ENCODE data around the gene SPINK6. TPM values are rescaled to one million over a fixed set of nuclear protein-coding genes. Genes with fewer than 3 reads are reported as not detected.

SPINK6 gene, protein sequence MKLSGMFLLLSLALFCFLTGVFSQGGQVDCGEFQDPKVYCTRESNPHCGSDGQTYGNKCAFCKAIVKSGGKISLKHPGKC
- total RNA-seq (2014; rRNA removed; shearing (Covaris generic)) = not detected in 2 replicates

DNA sequence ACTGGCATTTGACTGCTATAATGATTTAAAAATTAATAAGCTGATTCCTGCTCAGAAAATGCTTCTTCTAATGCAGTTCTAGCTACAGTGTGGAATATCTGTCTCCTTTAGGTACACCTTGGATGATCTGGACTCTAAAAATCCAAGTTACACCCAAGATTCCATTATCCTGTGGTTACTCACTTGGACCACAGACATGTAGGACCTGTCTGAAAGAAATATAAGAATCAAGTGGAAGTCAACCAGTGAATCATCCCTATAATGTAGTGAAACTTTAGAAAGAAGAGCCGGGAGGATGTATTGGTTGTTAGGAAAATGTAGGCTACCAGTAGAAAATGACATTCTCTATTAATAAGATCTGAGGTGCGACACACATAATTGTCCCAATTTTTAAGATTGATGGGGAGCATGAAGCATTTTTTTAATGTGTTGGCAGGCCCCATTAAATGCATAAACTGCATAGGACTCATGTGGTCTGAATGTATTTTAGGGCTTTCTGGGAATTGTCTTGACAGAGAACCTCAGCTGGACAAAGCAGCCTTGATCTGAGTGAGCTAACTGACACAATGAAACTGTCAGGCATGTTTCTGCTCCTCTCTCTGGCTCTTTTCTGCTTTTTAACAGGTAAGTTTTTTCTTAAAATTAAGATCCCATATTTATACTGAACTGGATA, at the start of gene SPINK6:
TSS of gene SPINK6 (plus strand) at position 512 of the 673 bp plus-strand sequence. CDS start at position 567, 55 bp downstream.
- in situ Hi-C loops (cut with HindIII; ENCODE audit: low sequenced_read_pairs) = no loop called here
- no peak for DNase-seq (ENCODE audit: low spot score)

DNA sequence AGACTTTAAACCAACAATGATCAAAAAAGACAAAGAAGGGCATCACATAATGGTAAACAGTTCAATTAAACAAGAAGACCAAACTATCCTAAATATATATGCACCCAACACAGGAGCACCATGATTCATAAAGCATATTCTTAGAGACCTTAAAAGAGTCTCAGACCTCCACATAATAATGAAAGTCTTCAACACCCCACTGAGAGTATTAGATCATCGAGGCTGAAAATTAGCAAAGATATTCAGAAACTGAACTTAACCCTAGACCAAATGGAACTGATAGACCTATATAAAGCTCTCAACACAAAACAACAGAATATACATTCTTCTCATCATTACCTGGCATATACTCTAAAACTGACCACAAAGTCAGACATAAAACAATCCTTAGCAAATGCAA, 46.2 kb upstream of the SPINK6 start:
- in situ Hi-C loops (cut with HindIII; ENCODE audit: low sequenced_read_pairs) = no loop called here

DNA sequence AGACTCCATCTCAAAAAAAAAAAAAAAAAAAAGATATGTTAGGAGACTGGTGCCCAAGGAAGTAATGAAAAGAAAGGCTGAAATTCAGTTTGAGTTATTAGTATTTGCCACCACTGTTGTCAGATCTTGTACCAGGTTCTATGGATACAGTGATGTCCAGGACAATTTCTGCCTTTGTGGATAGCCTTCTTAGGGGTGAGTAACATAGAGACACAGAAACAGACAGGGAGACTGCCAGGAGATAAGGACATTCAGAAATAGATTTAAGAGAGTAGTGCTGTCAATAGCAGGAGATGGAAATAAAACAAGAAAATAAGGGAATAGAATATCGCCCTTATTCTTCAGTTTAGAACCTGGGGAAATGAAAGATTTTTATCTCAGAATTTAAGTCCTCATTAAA, 40.8 kb upstream of the SPINK6 start:
- no peak for DNase-seq (ENCODE audit: low spot score)
- in situ Hi-C loops (cut with HindIII; ENCODE audit: low sequenced_read_pairs) = no loop called here

More for the DNA sequence above, 46.2 kb upstream of the SPINK6 start:
- DNase-seq (ENCODE audit: low spot score) = no peak

DNA sequence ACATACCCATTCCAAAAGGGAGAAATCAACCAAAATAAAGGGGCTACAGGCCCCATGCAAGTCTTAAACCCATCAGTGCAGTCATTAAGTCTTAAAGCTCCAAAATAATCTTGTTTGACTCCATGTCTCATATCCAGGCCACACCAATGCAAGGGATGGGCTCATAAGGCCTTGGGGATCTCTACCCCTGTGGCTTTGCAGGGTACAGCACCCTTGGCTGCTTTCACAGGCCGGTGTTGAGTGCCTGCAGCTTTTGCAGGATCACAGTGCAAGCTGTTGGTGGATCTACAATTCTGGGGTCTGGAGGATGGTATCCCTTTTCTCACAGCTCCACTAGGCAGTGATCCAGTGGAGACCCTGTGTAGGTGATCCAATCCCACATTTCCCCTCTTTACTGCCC, 39.5 kb upstream of the SPINK6 start:
- in situ Hi-C loops (cut with HindIII; ENCODE audit: low sequenced_read_pairs) = no loop called here
- DNase-seq (ENCODE audit: low spot score) = no peak

GRCh38 chr5:148166550-148167283, 36.1 kb upstream of the SPINK6 start:
- DNase-seq (ENCODE audit: low spot score) = no peak
- in situ Hi-C loops (cut with HindIII; ENCODE audit: low sequenced_read_pairs) = no loop called here

GRCh38 chr5:148168246-148168645, 34.6 kb upstream of the SPINK6 start, which contains the start of gene SPINK14:
TSS of gene SPINK14 (plus strand) at chr5:148168546. CDS start at chr5:148169733, 1,187 bp downstream.
- in situ Hi-C loops (cut with HindIII; ENCODE audit: low sequenced_read_pairs) = no loop called here

DNA sequence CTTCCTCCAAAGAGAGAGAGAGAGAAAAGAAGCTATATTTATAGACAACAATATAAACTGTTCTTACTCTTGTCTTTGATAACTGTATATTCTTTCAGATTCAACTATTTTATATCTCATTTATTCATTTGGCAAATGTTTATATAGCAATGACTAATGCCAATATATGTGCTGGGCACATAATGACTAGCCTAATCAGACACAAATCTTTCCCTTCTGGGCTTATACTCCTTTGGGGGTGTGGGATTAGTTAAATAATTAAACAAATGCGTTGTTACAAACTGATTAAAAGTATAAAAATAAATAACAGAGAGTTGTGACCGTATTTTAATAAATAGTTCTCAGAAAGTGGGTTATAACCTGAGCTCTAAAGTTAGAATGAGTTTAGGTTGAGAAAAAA, 30.5 kb upstream of the SPINK6 start:
- no peak for DNase-seq (ENCODE audit: low spot score)
- in situ Hi-C loops (cut with HindIII; ENCODE audit: low sequenced_read_pairs) = no loop called here

More at GRCh38 chr5:148168246-148168645, 34.6 kb upstream of the SPINK6 start, which contains the start of gene SPINK14:
- DNase-seq (ENCODE audit: low spot score) = no peak

DNA sequence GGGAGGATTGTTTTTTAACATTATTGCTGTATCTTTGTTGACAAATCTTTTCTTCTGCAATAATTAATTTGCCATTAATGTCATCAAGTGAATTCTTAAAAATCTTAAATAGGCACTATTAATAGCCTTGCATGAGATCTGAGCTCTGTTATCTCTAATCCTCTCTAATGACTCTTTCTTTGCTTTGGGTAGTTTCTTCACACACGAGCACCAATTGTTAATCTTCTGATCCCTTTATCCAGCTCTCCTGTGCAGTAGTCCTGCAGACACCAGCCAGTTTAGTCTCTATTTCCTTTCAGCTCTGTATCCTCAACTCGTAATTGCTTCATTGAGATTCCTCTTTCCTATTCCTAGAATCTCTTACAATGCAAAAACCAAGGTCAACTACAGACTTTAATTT, 26.4 kb upstream of the SPINK6 start:
- DNase-seq (ENCODE audit: low spot score) = no peak
- in situ Hi-C loops (cut with HindIII; ENCODE audit: low sequenced_read_pairs) = no loop called here

- in situ Hi-C loops (cut with HindIII; ENCODE audit: low sequenced_read_pairs) = no loop called here
- no peak for DNase-seq (ENCODE audit: low spot score)
Observed at GRCh38 chr5:148177207-148177606, 25.6 kb upstream of the SPINK6 start.

DNA sequence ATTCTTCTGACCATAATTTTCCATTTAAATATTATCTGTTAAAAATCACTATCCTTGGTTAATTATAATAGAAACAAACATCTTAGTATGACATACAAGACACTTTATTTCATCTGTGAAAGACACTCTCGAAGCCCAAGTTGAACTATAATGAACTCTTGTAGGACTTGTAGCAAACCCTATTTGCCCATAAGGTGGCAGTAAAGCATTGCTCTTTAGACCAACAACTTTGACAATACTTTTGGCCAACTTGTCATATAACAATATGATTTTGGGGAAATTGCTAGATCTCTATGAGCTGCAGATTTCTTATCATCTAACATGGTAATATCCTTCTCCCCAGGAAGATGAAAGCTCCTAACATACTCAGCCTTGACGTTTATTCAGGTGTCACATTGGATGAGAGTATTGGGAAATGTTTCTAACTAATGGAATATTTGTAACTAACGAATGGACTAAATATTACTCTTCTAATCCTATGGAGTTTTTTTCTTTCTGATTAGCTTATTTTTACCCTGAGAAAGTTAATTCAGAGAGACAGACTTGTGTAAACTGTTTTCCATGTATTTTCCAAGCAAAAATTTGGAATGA, 23.5 kb upstream of the SPINK6 start:
- peak; percentile 52 for DNase-seq (ENCODE audit: low spot score)

GRCh38 chr5:148186248-148187003, 16.4 kb upstream of the SPINK6 start:
- no peak for DNase-seq (ENCODE audit: low spot score)
- in situ Hi-C loops (cut with HindIII; ENCODE audit: low sequenced_read_pairs) = no loop called here

More for the DNA sequence above, 23.5 kb upstream of the SPINK6 start:
- in situ Hi-C loops (cut with HindIII; ENCODE audit: low sequenced_read_pairs) = no loop called here

DNA sequence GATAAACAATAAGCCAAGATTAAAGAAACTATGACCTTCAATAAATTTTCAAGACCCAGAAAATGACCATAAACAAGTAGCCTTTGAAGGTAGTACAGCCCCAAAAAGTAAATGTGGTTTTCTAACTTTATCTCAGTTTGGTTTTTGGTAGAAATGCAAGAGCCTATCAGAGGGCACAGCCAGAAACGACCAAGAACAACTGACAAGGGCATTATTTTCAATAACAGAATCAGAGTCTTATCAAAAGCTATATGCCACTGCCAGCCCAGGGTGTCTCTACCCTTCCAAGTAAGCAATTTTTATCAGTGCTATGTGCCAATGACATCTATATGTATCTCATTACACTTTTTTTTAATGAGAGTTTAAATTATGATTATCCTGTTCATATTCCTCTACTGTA, 11.8 kb upstream of the SPINK6 start:
- no peak for DNase-seq (ENCODE audit: low spot score)
- in situ Hi-C loops (cut with HindIII; ENCODE audit: low sequenced_read_pairs) = no loop called here

DNA sequence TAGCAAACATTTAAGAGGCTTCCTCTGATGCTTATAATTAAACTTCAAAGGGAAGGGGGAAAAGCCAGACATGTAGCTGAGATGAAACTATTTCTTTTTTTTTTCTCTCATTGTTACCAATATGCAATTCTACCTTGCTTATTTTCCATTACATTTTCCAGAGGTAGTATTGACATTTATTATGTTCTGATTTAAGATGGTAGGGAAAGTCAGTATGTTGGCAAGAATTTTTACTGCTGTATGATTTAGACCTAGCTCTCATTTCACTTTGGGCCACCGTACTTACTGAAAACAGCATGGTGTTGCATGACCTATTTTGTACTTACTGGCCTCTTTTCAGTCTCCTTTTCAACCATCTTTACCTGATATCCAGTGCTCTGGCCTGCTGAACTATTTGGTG, 9.6 kb upstream of the SPINK6 start:
- DNase-seq (ENCODE audit: low spot score) = no peak
- in situ Hi-C loops (cut with HindIII; ENCODE audit: low sequenced_read_pairs) = no loop called here

DNA sequence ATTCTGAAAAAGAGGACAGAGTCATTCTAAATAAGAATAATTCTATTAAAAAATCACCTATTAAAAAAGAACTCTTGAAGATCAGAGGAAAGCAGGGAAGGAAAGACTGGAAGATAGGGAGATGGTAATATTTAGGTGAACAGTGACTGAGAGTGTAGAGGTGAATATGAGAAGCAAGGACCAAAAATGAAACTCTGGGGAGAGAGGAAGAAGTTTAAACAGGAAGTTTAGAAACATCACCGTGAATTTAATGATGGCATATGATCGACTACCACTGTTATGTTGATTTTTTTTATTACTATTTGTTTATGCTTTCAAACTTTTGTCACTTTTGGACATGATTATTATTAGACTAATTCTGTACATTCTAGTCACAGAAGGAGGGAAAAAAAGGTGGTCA, 1.7 kb upstream of the SPINK6 start:
- DNase-seq (ENCODE audit: low spot score) = no peak
- in situ Hi-C loops (cut with HindIII; ENCODE audit: low sequenced_read_pairs) = no loop called here

DNA sequence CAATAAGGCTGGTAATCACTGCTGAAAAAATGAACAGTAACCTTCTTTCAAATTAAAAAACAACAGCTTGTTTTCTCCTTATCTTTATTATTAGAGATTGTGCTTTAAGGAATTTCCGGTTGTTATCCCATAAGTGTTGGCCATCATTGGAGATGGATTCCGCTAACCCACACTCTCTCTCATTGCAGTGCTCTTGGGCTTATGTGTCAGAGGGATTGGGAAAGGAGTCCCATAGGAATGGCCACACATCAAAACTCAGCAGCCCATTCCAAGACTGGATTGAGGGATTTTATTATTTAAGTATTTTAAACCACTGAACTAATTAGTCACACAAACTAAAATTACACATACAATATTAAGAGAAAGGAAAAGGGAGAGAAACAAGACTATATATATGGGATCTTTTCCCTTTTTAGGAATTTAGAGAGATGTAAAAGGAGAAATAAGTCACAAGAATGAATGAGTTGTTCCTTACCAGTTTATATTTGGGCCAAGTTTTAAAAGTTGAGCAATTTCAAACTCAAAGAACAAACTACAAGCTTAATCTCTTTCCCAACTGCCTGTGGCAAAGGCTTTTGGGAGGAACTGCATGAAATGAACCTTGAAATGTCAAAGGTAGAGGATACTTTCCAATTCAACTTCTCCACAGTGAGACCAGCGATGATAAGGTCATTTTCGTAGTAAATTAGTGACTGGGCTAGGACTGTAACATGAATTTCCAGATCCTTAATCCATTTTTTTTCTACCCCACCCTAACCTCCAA, 2.4 kb downstream of the SPINK6 start:
- in situ Hi-C loops (cut with HindIII; ENCODE audit: low sequenced_read_pairs) = no loop called here
- no peak for DNase-seq (ENCODE audit: low spot score)

DNA sequence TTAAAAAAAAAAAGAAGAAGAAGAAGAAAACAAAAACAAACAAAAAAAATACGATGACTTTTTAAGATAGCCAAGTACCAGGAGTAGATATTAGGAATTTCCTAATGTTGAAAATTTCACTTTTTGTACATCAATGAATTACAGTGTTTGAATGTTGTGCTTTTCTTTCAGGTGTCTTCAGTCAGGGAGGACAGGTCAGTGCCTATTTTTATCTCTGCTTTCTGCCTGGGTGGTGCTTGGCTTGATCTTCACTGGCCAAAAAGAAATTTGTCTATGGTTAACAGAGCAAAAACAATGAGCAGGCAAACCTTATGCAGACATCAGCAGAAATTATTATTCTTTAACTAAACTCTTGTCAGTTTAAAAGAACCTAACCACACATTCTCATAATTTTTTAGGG, 3.0 kb downstream of the SPINK6 start:
- DNase-seq (ENCODE audit: low spot score) = no peak
- in situ Hi-C loops (cut with HindIII; ENCODE audit: low sequenced_read_pairs) = no loop called here

DNA sequence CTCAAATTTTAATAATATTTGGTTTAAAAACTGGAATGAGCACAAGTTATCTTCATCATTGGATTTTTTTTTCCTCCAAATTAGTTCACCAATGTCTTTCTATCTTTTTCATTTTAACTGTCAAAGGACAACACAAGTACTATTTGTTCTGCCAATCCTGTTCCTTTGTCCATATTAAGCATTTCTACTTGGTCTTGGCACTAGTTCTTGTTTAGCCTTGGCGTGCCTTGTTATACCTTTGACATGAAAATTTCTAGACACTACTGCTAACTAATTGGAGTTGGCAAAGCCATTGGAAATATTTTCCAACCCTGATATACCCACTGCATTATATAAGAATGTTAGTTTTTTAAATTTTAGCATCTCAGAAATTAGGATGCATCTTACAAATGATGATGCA, 3.8 kb downstream of the SPINK6 start:
- no peak for DNase-seq (ENCODE audit: low spot score)
- in situ Hi-C loops (cut with HindIII; ENCODE audit: low sequenced_read_pairs) = no loop called here

GRCh38 chr5:148208226-148208625, 5.4 kb downstream of the SPINK6 start:
- DNase-seq (ENCODE audit: low spot score) = no peak
- in situ Hi-C loops (cut with HindIII; ENCODE audit: low sequenced_read_pairs) = no loop called here
